Keratinocyte (primary cell): ENCODE measurements around the gene ELOB. TPM values are rescaled to one million over a fixed set of nuclear protein-coding genes. Genes with fewer than 3 reads are reported as not detected.

Source experiments
- DNase-seq: peaks from one replicate; pipeline ENCODE4 v3.0.0-alpha.2; 2011; ENCODE audit warnings: low read depth, missing footprints, low spot score
- FAIRE-seq: peaks from 2 replicates; lab custom pipeline; 2011; peaks lifted over from hg19 to GRCh38; lab: Jason Lieb, UNC
- H2AFZ ChIP-seq: 2 replicates; pipeline ENCODE4 v1.6.0; 2012; ENCODE audit warnings: low read length, control low read depth, inconsistent platforms; ENCODE audit not compliant: control insufficient read depth
- H3K27ac ChIP-seq: 2 replicates; pipeline ENCODE4 v1.5.1; 2011; ENCODE audit warnings: low read length; ENCODE audit not compliant: control insufficient read depth, insufficient read depth
- H3K27me3 ChIP-seq: 3 replicates; pipeline ENCODE4 v1.6.0; 2011; ENCODE audit warnings: low read length; ENCODE audit not compliant: control insufficient read depth, insufficient read depth; ENCODE audit errors: extremely low read depth
- H3K36me3 ChIP-seq, 2 experiments: 2 replicates in 1 of 2; 3 replicates in 1 of 2; pipeline ENCODE4 v1.5.1; 2011; ENCODE audit warnings: low read length in 2 of 2, mild to moderate bottlenecking in 1 of 2; ENCODE audit not compliant: control insufficient read depth in 2 of 2, insufficient read depth in 2 of 2; ENCODE audit errors: extremely low read depth in 1 of 2
- H3K4me1 ChIP-seq: 3 replicates; pipeline ENCODE4 v1.5.1; 2011; ENCODE audit warnings: low read length; ENCODE audit not compliant: control insufficient read depth, insufficient read depth; ENCODE audit errors: extremely low read depth
- H3K4me2 ChIP-seq: 3 replicates; pipeline ENCODE4 v1.6.0; 2011; ENCODE audit warnings: low read depth, low read length; ENCODE audit not compliant: control insufficient read depth, insufficient read depth; ENCODE audit errors: extremely low read depth
- H3K4me3 ChIP-seq, 3 experiments: fragments of 200-600 bp in 1 of 3; sonication (generic) in 1 of 3; 2 replicates in 2 of 3; 3 replicates in 1 of 3; pipeline ENCODE4 v1.5.1; 2011 to 2016; ENCODE audit warnings: low read length in 3 of 3, mild to moderate bottlenecking in 3 of 3, control low read depth in 2 of 3, inconsistent platforms in 1 of 3, low read depth in 1 of 3, mixed read lengths in 1 of 3, mixed run types in 1 of 3, moderate library complexity in 1 of 3; ENCODE audit not compliant: control insufficient read depth in 2 of 3, insufficient read depth in 2 of 3; ENCODE audit errors: extremely low read depth in 1 of 3
- H3K79me2 ChIP-seq: 2 replicates; pipeline ENCODE4 v1.6.0; 2012; ENCODE audit warnings: low read length; ENCODE audit not compliant: control insufficient read depth, insufficient read depth
- H3K9ac ChIP-seq: 3 replicates; pipeline ENCODE4 v1.6.0; 2011; ENCODE audit warnings: low read length; ENCODE audit not compliant: control insufficient read depth, insufficient read depth; ENCODE audit errors: extremely low read depth
- H3K9me1 ChIP-seq: 3 replicates; pipeline ENCODE4 v1.6.0; 2011; ENCODE audit warnings: low read length; ENCODE audit not compliant: control insufficient read depth, insufficient read depth; ENCODE audit errors: extremely low read depth
- H3K9me3 ChIP-seq: 2 replicates; pipeline ENCODE4 v1.5.1; 2012; ENCODE audit warnings: low read depth, low read length; ENCODE audit not compliant: control insufficient read depth
- H4K20me1 ChIP-seq: 3 replicates; pipeline ENCODE4 v1.6.0; 2011; ENCODE audit warnings: low read length; ENCODE audit not compliant: control insufficient read depth, insufficient read depth; ENCODE audit errors: extremely low read depth
- CTCF ChIP-seq, 3 experiments: IDR thresholded peaks in 1 of 3; conservative IDR thresholded peaks in 1 of 3; optimal IDR thresholded peaks in 1 of 3; 2 replicates in 2 of 3; 3 replicates in 1 of 3; pipeline versions ENCODE3 to v1.5.1; 2011; ENCODE audit warnings: low read length in 3 of 3, mild to moderate bottlenecking in 3 of 3, moderate library complexity in 2 of 3, control low read depth in 1 of 3, inconsistent platforms in 1 of 3; ENCODE audit not compliant: insufficient read depth in 2 of 3; ENCODE audit errors: extremely low read depth in 1 of 3
- EZH2 ChIP-seq: IDR thresholded peaks from one replicate; pipeline ENCODE4 v1.6.1; 2012; ENCODE audit warnings: inconsistent platforms, mild to moderate bottlenecking, low read length, moderate library complexity
- dilution Hi-C: fragments of 300-500 bp; cut with MboI; formaldehyde crosslinking; loops from one replicate; pipeline ENCODE4 v1.7.0; 2020; ENCODE audit warnings: low sequenced_read_pairs; ENCODE audit not compliant: extremely low pct_ligation_motif_present
- polyA plus RNA-seq, 5 experiments: library from polyadenylated mRNA; depleted of rRNA in 3 of 5; stranded (reverse) in 3 of 5; stranded (forward) in 1 of 5; unstranded in 1 of 5; fragments of >200 nt; gene quantifications; 1 replicate in 1 of 5; 2 replicates in 3 of 5; 3 replicates in 1 of 5; pipeline versions ENCODE4 v1.2.1 to v1.2.3, GENCODE V29; 2011 to 2012; ENCODE audit warnings: missing spikeins in 2 of 5, low read depth in 1 of 5, low replicate concordance in 1 of 5

The ELOB gene
- polyA plus RNA-seq, 1 donor (not counting 4 experiments of a cell fraction or from before 2014, with no cell fraction given), result 235 TPM

- Histone ChIP-seq H3K36me3 (no peaks in the 10 kb centered on the region), H3K4me3 (no peak overlapping the region), H3K9me3 (no peaks in the 10 kb centered on the region), H4K20me1 (no peaks in the 10 kb centered on the region), H3K4me1 (no peaks in the 10 kb centered on the region), H2AFZ (no peak overlapping the region), H3K9ac (no peak overlapping the region), H3K9me1 (no peaks in the 10 kb centered on the region), H3K27ac (no peak overlapping the region), H3K27me3 (peaks cover 59% of the 10 kb centered on the region), H3K4me2 (no peak overlapping the region), H3K79me2 (no peaks in the 10 kb centered on the region)
- dilution Hi-C loops, result no loop called here
- DNase-seq, result no peak
- FAIRE-seq, result no peak
- no peak for TF ChIP-seq EZH2
- TF ChIP-seq CTCF (optimal IDR thresholded peaks at IDR 0.05 in 1 of 3, IDR thresholded peaks at IDR 0.05 in 1 of 3, conservative IDR thresholded peaks at IDR 0.05 in 1 of 3; ENCODE audit: extremely low read depth in 1 of 3, insufficient read depth in 2 of 3, low read length in 3 of 3), result no peak
Observed at GRCh38 chr16:2787961-2788360, 10.9 kb upstream of the ELOB start.

- Histone ChIP-seq H3K9ac (no peak within 1 kb of the TSS), H2AFZ (no peak within 1 kb of the TSS), H3K4me3 (no peak within 1 kb of the TSS), H4K20me1 (no peaks in the 10 kb centered on the region), H3K4me2 (no peak within 1 kb of the TSS), H3K36me3 (no peaks in the 10 kb centered on the region), H3K79me2 (no peaks in the 10 kb centered on the region), H3K9me1 (no peaks in the 10 kb centered on the region), H3K9me3 (no peaks in the 10 kb centered on the region), H3K4me1 (no peaks in the 10 kb centered on the region), H3K27me3 (peaks cover 59% of the 10 kb centered on the region), H3K27ac (no peak within 1 kb of the TSS)
- no peak for FAIRE-seq
- dilution Hi-C loops, result no loop called here
- TF ChIP-seq CTCF (optimal IDR thresholded peaks at IDR 0.05 in 1 of 3, IDR thresholded peaks at IDR 0.05 in 1 of 3, conservative IDR thresholded peaks at IDR 0.05 in 1 of 3; ENCODE audit: extremely low read depth in 1 of 3, insufficient read depth in 2 of 3, low read length in 3 of 3) (no peak), EZH2 (no peak)
- DNase-seq, result no peak
Observed at GRCh38 chr16:2787406-2787805, 10.3 kb upstream of the ELOB start, which contains the start of gene PRSS33. PRSS33 (minus strand) TSS chr16:2787560; CDS start chr16:2786547, 1,013 bp downstream.
